SK-N-MC (cell line): ENCODE data around the gene KCNH6.

Experiments used
- DNase-seq: peaks from one replicate; pipeline ENCODE4 v3.0.0-alpha.2; 2011; ENCODE audit warnings: low read depth, low spot score
- H3K27ac ChIP-seq: fragments of 200-600 bp; sonication (generic); 2 replicates; pipeline ENCODE4 v1.5.1; 2016; ENCODE audit warnings: mixed run types
- H3K36me3 ChIP-seq: fragments of 200-600 bp; sonication (generic); 2 replicates; pipeline ENCODE4 v1.6.1; 2017; ENCODE audit warnings: antibody characterized with exemption, low read length, mixed read lengths; ENCODE audit not compliant: insufficient read depth
- H3K4me3 ChIP-seq: fragments of 200-600 bp; sonication (generic); 2 replicates; pipeline ENCODE4 v1.5.1; 2016
- H3K9ac ChIP-seq: fragments of 200-600 bp; sonication (generic); 2 replicates; pipeline ENCODE4 v1.8.0; 2017; ENCODE audit warnings: mixed run types, mixed read lengths; ENCODE audit not compliant: insufficient read length
- H3K9me3 ChIP-seq: fragments of 200-600 bp; sonication (generic); 2 replicates; pipeline ENCODE4 v1.6.1; 2017; ENCODE audit warnings: low read depth, mild to moderate bottlenecking, antibody characterized with exemption, low read length, moderate library complexity, mixed read lengths
- EZH2 ChIP-seq: fragments of 200-600 bp; sonication (generic); IDR thresholded peaks from one replicate; pipeline ENCODE4 v1.6.1; 2017; ENCODE audit warnings: antibody characterized with exemption
- FOXP2 ChIP-seq: optimal IDR thresholded peaks from 2 replicates; pipeline ENCODE3; 2011; ENCODE audit warnings: mild to moderate bottlenecking, moderate library complexity; ENCODE audit not compliant: insufficient read depth; ENCODE audit errors: extremely low read length, control extremely low read depth
- POLR2AphosphoS5 ChIP-seq: IDR thresholded peaks from 2 replicates; pipeline ENCODE4 v1.6.1; 2012; ENCODE audit warnings: mild to moderate bottlenecking, low read depth, low read length, borderline replicate concordance

The KCNH6 gene

GRCh38 chr17:63491413-63491812 lies 31.7 kb upstream of the KCNH6 start:
- no peak for DNase-seq
- H3K27ac ChIP-seq, result no peak overlapping the region
- no peak overlapping the region for H3K9ac ChIP-seq
- TF ChIP-seq FOXP2, result no peak
- no peak for TF ChIP-seq EZH2
- no peak for TF ChIP-seq POLR2AphosphoS5
- H3K4me3 ChIP-seq, result no peak overlapping the region
- no peaks in the 10 kb centered on the region for H3K36me3 ChIP-seq
- no peaks in the 10 kb centered on the region for H3K9me3 ChIP-seq

GRCh38 chr17:63491977-63492618 lies 31.1 kb upstream of the KCNH6 start:
- Histone ChIP-seq H3K9ac (no peak overlapping the region), H3K9me3 (no peaks in the 10 kb centered on the region), H3K4me3 (no peak overlapping the region), H3K27ac (no peak overlapping the region), H3K36me3 (no peaks in the 10 kb centered on the region)
- TF ChIP-seq POLR2AphosphoS5, result no peak
- DNase-seq, result no peak

DNA sequence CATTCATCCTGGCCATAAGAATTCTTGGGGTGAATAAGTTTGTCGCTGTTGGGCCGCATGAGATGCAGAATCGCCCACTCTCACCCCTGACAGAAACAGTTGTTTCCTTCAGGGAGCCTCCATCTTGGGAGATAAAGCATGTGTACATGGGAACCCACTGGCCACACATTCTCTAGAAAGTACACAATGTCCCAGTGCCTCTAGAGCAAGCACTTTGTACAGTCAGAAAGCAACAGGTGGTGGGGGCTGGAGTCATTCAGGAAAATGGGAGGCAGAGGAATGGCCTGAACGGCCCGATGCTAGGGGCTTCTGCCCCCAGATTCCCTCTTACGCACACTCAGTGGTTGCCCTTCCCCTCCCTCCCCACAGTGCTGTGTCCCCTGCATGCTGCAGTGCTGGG lies 30.2 kb upstream of the KCNH6 start:
- no peak for DNase-seq
- no peak overlapping the region for H3K9ac ChIP-seq
- no peaks in the 10 kb centered on the region for H3K36me3 ChIP-seq
- H3K4me3 ChIP-seq, result no peak overlapping the region
- no peak for TF ChIP-seq EZH2
- TF ChIP-seq POLR2AphosphoS5, result no peak
- no peak for TF ChIP-seq FOXP2
- no peak overlapping the region for H3K27ac ChIP-seq
- no peaks in the 10 kb centered on the region for H3K9me3 ChIP-seq

GRCh38 chr17:63493411-63493810 lies 29.7 kb upstream of the KCNH6 start:
- DNase-seq, result no peak
- Histone ChIP-seq H3K9me3 (no peaks in the 10 kb centered on the region), H3K36me3 (no peaks in the 10 kb centered on the region), H3K4me3 (no peak overlapping the region), H3K27ac (no peak overlapping the region), H3K9ac (no peak overlapping the region)
- TF ChIP-seq POLR2AphosphoS5 (no peak), EZH2 (no peak)

DNA sequence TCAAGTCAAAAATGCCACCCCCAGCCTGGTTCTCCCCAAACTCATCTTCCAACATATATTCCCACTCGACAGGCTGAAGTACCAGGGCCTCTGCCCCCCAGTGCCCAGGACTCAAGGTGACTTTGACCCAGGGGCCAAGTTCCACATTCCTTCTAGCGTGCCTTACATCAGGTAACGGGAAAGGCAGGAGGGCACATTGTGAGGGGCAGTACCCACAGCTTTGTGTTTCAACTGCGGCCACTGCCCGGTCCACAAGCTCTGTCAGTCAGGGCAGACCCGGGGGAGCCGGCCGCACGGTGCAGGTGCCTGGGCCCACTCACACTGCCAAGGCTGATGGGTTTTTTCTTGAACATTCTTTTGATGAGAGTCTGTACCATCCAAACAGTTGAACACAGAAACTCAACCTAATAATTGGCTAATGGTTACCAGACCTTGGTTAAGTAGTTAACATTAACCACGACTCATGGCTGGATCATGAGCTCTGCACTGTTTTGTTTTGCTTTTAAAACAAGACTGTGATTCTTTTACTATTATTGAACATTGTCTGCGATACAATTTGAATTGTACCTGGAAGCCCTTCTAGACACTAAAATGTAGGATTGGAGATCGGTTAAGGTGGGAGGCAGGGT lies 28.7 kb upstream of the KCNH6 start:
- Histone ChIP-seq H3K9me3 (no peaks in the 10 kb centered on the region), H3K27ac (no peak overlapping the region), H3K4me3 (no peak overlapping the region), H3K9ac (no peak overlapping the region), H3K36me3 (no peaks in the 10 kb centered on the region)
- no peak for DNase-seq
- no peak for TF ChIP-seq FOXP2
- no peak for TF ChIP-seq EZH2
- no peak for TF ChIP-seq POLR2AphosphoS5

GRCh38 chr17:63495491-63495890 lies 27.7 kb upstream of the KCNH6 start:
- TF ChIP-seq FOXP2 (no peak), POLR2AphosphoS5 (no peak)
- Histone ChIP-seq H3K9me3 (no peaks in the 10 kb centered on the region), H3K4me3 (no peak overlapping the region), H3K27ac (no peak overlapping the region), H3K9ac (no peak overlapping the region), H3K36me3 (no peaks in the 10 kb centered on the region)
- no peak for DNase-seq

- Histone ChIP-seq H3K27ac (no peak overlapping the region), H3K9me3 (no peaks in the 10 kb centered on the region), H3K4me3 (no peak overlapping the region), H3K36me3 (no peaks in the 10 kb centered on the region), H3K9ac (no peak overlapping the region)
- no peak for DNase-seq
- TF ChIP-seq FOXP2, result no peak
- TF ChIP-seq EZH2, result no peak
- no peak for TF ChIP-seq POLR2AphosphoS5
Measured at GRCh38 chr17:63496177-63496576, 27.0 kb upstream of the KCNH6 start.

DNA sequence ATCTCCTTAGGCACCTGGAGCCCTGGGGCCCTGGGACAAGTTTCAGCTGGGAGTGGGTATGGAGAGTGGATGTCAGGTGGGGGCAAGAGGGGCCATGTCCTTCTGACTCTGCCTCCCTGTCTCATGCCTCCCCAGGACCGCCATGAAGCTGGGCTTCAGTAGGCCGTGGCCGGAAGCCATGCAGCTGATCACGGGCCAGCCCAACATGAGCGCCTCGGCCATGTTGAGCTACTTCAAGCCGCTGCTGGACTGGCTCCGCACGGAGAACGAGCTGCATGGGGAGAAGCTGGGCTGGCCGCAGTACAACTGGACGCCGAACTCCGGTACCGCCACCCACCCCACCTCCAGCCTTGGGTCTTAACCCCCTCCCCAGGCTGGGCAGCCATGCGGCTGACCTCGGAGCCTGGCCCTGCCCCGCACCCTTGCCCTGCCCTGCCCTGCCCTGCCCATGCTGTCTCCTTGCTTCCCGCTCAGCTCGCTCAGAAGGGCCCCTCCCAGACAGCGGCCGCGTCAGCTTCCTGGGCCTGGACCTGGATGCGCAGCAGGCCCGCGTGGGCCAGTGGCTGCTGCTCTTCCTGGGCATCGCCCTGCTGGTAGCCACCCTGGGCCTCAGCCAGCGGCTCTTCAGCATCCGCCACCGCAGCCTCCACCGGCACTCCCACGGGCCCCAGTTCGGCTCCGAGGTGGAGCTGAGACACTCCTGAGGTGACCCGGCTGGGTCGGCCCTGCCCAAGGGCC lies 26.3 kb upstream of the KCNH6 start:
- TF ChIP-seq EZH2 (no peak), FOXP2 (no peak), POLR2AphosphoS5 (no peak)
- Histone ChIP-seq H3K9me3 (no peaks in the 10 kb centered on the region), H3K9ac (no peak overlapping the region), H3K36me3 (no peaks in the 10 kb centered on the region), H3K27ac (no peak overlapping the region), H3K4me3 (no peak overlapping the region)
- DNase-seq, result no peak
